Osteoblast (primary cell): ENCODE data around the gene UST. TPM values are rescaled to one million over a fixed set of nuclear protein-coding genes. Genes with fewer than 3 reads are reported as not detected.

Experiments
- DNase-seq: peaks from one replicate; pipeline ENCODE4 v3.0.0; 2011; ENCODE audit warnings: low spot score, mixed read lengths; ENCODE audit not compliant: insufficient read length; ENCODE audit errors: missing footprints
- H2AFZ ChIP-seq: 2 replicates; pipeline ENCODE4 v1.6.0; 2011; ENCODE audit warnings: mild to moderate bottlenecking, low read length
- H3K27ac ChIP-seq: 2 replicates; pipeline ENCODE4 v1.5.1; 2011; ENCODE audit warnings: mild to moderate bottlenecking, low read depth, low read length, moderate library complexity
- H3K27me3 ChIP-seq: 2 replicates; pipeline ENCODE4 v1.6.0; 2012; ENCODE audit warnings: mild to moderate bottlenecking, control low read depth, inconsistent platforms, low read length, moderate library complexity; ENCODE audit not compliant: insufficient read depth
- H3K36me3 ChIP-seq: 2 replicates; pipeline ENCODE4 v1.5.1; 2011; ENCODE audit warnings: mild to moderate bottlenecking, low read length, control low read depth, moderate library complexity; ENCODE audit not compliant: insufficient read depth
- H3K4me1 ChIP-seq: 2 replicates; pipeline ENCODE4 v1.5.1; 2011; ENCODE audit warnings: mild to moderate bottlenecking, low read length, control low read depth, moderate library complexity; ENCODE audit not compliant: insufficient read depth
- H3K4me2 ChIP-seq: 2 replicates; pipeline ENCODE4 v1.6.0; 2011; ENCODE audit warnings: mild to moderate bottlenecking, low read length; ENCODE audit not compliant: insufficient read depth
- H3K4me3 ChIP-seq: fragments of 200-600 bp; sonication (generic); 3 replicates; pipeline ENCODE4 v1.5.1; 2012; ENCODE audit warnings: mild to moderate bottlenecking, low read length, inconsistent platforms; ENCODE audit not compliant: insufficient read depth
- H3K79me2 ChIP-seq: 2 replicates; pipeline ENCODE4 v1.6.0; 2012; ENCODE audit warnings: mild to moderate bottlenecking, low read length, control low read depth, inconsistent platforms; ENCODE audit not compliant: insufficient read depth
- H3K9me3 ChIP-seq: 2 replicates; pipeline ENCODE4 v1.5.1; 2011; ENCODE audit warnings: low read depth, low read length, control low read depth
- H4K20me1 ChIP-seq: 2 replicates; pipeline ENCODE4 v1.6.0; 2012; ENCODE audit warnings: mild to moderate bottlenecking, low read length, control low read depth; ENCODE audit not compliant: insufficient read depth
- CTCF ChIP-seq: IDR thresholded peaks from 2 replicates; pipeline ENCODE4 v1.5.1; 2011; ENCODE audit warnings: mild to moderate bottlenecking, low read depth, low read length, moderate library complexity; ENCODE audit errors: extremely low read depth
- total RNA-seq: library from RNA; depleted of rRNA; stranded (reverse); fragments of >200 nt; gene quantifications from 2 replicates; pipeline ENCODE4 v1.2.3, GENCODE V29; 2012

UST gene
- total RNA-seq, 1 donor: 18.1 TPM

GRCh38 chr6:148757944-148758480 lies 11.2 kb downstream of the UST start:
- Histone ChIP-seq H3K27me3 (no peaks in the 10 kb centered on the region), H3K4me3 (no peak overlapping the region), H4K20me1 (peaks cover 15% of the 10 kb centered on the region), H2AFZ (no peak overlapping the region), H3K9me3 (no peaks in the 10 kb centered on the region), H3K4me2 (no peak overlapping the region), H3K27ac (no peak overlapping the region), H3K79me2 (peaks cover 32% of the 10 kb centered on the region), H3K4me1 (peaks cover 29% of the 10 kb centered on the region), H3K36me3 (no peaks in the 10 kb centered on the region)
- DNase-seq: no peak
- no peak for TF ChIP-seq CTCF

- Histone ChIP-seq H3K4me1 (peaks cover 29% of the 10 kb centered on the region), H3K27ac (no peak overlapping the region), H3K27me3 (no peaks in the 10 kb centered on the region), H2AFZ (no peak overlapping the region), H3K36me3 (no peaks in the 10 kb centered on the region), H3K4me3 (no peak overlapping the region), H3K9me3 (no peaks in the 10 kb centered on the region), H4K20me1 (peaks cover 15% of the 10 kb centered on the region), H3K79me2 (peaks cover 34% of the 10 kb centered on the region), H3K4me2 (no peak overlapping the region)
- TF ChIP-seq CTCF: no peak
- no peak for DNase-seq
These were observed 11.7 kb downstream of the UST start for GRCh38 chr6:148758492-148758891.

- Histone ChIP-seq H2AFZ (peak overlapping the region; percentile 51), H3K27ac (peak overlapping the region; percentile 94), H3K4me2 (peak overlapping the region; percentile 91), H3K9me3 (no peaks in the 10 kb centered on the region), H3K79me2 (peaks cover 29% of the 10 kb centered on the region), H3K36me3 (no peaks in the 10 kb centered on the region), H3K27me3 (no peaks in the 10 kb centered on the region), H3K4me3 (peak overlapping the region; percentile 63), H4K20me1 (peaks cover 15% of the 10 kb centered on the region), H3K4me1 (peaks cover 29% of the 10 kb centered on the region)
- TF ChIP-seq CTCF: no peak
- no peak for DNase-seq
These were observed 13.4 kb downstream of the UST start for GRCh38 chr6:148760258-148760534.

GRCh38 chr6:148760568-148761526 lies 14.0 kb downstream of the UST start:
- Histone ChIP-seq H3K27ac (peak overlapping the region; percentile 94), H3K79me2 (peaks cover 31% of the 10 kb centered on the region), H2AFZ (peak overlapping the region; percentile 76)

More at GRCh38 chr6:148760568-148761526, 14.0 kb downstream of the UST start:
- peak; percentile 86 for DNase-seq
- Histone ChIP-seq H3K36me3 (no peaks in the 10 kb centered on the region), H3K4me2 (peak overlapping the region; percentile 91), H3K27me3 (no peaks in the 10 kb centered on the region), H3K9me3 (no peaks in the 10 kb centered on the region), H3K4me3 (peak overlapping the region; percentile 63), H3K4me1 (peaks cover 29% of the 10 kb centered on the region), H4K20me1 (peaks cover 15% of the 10 kb centered on the region)
- TF ChIP-seq CTCF: no peak
